NOMO-1 (cell line): ENCODE measurements around the gene KNSTRN.
A peak's percentile ranks its signal among the peaks of the same experiment; 100 is the strongest.

Source experiments
- DNase-seq, 2 experiments: peaks; one replicate each; lab custom pipeline; 2025; ENCODE audit not compliant: unreplicated experiment in 2 of 2; lab: John Stamatoyannopoulos, UW

Gene KNSTRN

DNA sequence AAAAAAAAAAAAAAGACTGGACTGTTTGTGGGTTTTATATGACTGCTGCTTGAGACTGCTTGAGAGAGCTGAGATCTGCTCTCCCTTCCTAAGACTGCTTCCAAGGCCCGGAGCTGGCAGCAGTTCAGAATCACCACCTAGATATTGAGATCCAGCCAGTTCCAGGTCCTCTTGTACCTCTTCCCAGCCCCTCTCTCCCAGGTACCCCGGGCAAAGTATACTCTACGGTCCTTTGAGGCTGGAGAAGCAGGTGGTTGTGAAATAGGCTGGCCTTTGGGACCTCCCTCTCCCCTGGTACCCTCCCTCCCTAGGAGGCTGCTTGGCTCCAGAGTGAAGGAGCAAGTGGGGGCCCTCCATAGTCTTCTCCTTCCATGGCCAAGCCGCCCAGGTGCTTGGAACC, 45.7 kb downstream of the KNSTRN start:
- no peak for DNase-seq

DNA sequence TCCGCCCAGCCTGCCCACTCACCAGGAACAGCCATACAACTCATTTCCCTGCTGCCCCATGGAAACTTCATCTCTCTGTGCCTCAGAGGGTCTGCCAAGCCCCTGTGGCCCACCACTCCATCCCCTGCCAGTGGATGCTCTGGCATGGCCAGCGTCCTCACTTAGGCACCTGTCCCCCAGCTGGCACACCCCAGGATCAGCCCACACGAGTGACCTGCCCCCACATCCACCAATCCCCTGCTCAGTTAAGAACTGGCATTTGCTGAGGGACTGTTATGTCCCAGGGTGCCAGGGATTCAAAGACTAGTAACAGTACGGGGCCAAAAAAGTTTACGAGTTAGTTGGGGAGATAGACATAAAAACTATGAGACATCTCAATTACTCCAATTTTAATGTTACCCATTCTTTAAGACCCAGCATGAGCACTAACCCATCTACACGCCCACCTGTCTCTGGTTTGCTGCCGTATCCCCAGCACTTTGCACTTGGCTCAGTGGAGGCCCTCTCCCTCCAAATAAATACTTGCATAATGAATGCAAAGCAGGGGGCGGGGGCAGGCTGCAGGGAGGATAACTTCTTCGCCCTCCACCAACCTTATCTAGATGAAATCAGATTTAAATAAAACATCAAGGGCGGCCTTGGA, 46.7 kb downstream of the KNSTRN start:
- no peak for DNase-seq

DNA sequence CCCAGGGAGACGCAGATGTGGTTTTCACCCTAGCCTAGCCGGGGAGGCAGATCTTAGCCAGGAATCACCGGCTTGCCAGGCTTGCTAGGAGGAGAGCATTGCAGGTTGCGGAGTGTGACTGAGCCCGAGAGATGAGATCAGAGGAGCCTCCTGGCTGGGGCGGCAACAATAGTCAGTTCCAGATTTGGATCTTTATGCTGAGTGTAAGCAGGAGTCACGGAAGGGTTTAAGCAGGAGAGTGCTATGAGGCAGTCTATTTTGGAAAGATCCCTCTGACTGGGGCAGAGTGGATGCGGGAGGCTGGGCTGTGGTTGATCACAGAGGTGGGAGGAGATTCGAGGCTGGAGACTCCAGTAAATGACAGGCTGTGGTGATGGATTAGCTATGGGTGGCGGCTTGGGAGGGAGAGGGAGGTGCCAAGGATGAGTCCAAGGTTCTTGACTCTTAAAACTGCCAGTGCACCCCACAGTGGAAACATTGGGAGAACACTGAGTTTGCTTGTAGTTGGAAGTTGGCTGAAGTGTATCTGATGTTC, 47.8 kb downstream of the KNSTRN start:
- no peak for DNase-seq

DNA sequence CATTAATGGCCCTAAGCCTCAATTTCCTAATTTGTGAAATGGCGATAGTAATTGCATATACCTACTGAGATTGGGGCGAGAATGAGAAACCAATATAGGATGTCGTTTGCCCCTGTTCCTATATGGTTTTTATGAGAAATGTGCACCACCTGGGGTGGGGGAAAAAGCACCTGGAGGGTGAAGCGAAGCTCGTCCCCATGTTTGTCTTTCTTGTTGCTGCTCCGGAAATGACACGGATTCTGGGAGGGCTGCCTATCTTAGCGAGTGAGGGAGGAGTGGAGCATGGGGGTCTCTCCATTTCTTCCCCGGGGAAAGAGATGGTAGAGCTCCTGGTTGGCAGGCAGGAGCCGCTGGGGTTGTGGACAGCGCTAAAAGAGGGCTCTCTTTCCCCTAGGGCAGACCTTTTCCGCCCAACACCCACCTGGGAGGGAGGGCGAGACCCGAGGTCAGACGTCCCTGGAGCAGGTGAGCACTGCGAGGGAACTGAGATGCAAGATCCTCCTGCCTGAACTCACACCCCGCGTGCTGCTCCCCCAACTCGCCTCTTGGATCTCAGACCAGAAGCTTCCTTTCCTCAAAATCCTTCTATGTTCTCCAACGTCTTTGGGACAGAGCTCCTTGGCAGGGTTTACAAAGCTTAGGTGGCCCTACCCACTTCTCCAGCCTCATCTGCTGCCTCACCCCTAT, 52.6 kb downstream of the KNSTRN start:
- DNase-seq: no peak

DNA sequence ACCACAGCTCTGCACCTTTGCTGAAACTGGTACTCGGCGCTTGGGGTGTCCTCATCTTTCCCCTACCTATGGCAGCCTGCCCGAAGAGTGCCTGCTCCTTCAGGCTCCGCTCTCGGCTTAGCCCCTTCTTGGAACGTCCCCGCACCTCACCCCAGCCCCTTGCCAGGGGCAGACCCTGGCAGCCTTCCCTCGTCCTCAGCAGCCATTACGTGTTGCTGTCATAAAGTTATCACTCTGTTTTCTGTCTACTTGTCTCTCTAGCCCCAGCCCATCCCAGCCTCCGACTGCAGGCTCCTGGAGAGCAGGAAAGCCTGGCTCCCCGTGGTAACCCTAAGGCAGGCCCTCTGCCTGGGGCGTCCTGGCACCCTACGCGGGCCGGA, 53.2 kb downstream of the KNSTRN start:
- no peak for DNase-seq

DNA sequence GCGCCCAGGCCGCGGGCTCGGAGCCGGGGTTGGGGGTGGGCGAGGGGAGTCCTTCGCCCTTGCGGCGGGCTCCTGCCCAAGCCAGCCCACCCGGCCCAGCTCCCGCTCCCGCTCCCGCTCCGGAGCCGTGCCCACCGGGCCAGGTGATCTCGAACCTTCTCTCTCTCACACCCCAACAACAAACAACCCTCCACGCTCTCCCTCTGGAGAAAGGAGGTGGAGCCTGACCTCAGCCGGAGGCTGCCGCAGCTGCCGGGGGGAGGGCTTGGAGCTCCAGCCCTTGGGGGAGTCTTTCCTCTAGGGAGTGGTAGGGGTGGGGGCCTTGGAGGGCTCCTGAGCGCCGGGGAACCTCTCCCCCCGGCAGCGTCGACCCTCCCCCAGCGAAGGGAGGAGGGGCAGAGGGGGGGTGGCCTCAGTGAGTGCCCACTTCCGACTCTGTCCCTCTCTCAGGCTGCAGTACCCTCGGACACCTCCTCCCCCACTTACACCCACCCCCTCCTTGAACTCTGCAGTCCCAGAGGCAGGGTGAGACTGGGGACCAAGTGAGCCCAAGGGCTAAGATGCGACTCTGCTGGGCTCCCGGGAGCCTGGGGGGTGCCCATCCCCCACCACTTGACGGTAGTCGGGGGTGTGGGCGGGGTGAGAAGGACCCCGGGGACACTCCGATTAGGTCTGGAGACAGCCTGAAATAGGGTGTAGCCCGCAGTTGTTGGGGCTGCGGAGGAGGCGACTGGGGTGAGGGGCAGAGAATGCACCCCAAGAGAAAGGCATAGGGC, 53.8 kb downstream of the KNSTRN start:
- no peak for DNase-seq

DNA sequence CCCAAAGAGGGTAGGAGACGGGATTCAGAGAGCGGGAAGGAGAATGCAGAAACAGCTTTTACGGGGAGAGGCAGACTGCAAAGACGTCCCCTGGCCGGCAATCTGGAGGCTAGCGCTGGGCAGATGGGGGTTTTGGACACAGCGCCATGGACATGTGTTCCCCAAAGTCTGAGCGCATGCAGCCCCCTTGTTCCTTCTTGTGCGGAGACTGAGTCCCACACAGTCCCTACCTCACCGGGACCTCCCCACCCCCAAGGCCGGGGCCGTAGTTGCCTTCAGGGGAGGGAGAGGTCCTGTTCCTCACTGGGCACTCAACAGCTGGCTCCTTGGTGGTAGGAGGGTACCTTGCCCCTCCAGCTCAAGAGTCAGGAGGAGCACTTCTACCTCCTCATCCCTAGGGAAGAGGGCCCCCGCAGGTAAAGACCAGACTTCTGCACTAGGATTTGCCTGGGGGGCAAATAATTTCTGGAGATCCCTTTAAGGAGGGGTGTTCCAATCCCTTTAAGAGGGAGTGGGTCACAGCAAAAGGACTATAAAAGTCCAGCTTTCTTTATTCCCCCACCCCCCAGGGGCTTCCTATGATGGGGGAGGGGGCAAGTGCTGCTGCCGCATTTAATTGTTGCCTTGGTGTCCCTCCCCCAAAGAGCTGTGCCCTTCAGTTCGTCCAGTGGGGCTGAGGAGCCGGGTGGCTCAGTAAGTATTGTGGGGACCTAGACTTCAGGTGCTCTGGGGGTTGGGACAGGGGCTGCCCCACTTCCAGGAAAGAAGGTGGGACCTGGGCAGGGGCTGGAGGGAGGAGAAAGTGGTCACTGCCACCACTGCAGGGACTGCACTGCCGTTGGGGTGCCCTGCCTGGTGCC, 54.6 kb downstream of the KNSTRN start:
- DNase-seq: no peak

DNA sequence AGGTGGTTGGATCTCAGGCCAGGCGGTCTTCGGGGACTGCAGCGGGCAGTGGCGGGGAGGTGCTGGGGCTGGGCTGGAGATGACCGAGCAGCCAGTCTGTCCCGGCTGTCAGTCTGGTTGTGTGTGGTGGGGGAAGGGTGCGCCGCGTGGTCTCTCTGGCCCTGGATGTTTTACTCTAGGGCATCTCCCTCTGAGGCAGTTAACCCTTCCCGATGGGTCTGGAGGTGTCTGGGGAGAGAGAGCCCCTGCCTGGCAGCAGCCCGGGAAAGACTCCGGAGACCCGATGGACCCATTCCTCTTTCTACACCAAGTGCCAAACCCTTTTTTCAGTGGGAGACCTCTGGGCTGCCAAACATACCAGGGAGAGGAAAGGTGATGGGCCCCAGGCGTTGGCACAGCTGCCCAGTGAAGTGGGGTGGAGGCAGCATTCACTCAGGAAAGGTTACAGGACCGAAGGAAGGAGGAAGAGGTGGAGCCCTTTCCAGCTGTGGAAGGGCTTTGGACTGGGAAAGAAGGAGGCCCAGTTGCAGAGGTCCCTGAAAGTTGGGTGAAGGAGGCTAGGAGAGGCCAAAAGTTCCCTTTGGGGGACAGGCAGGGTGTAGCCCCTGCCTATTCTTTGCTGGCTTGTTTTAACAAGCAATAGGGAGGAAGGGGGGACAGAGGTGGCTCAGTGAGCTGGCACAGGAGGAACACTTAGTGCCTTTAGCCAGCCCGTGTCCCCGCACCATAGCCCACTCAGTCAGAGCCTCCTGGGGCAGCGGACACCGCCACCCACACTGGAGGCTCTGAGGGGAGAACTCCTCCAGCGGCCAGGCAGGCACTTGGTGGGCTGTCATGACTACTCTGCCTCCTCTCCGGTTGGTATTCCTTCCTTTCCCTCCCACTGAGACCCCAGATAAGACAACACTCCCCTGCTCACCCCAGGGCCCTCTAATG, 55.5 kb downstream of the KNSTRN start:
- no peak for DNase-seq

DNA sequence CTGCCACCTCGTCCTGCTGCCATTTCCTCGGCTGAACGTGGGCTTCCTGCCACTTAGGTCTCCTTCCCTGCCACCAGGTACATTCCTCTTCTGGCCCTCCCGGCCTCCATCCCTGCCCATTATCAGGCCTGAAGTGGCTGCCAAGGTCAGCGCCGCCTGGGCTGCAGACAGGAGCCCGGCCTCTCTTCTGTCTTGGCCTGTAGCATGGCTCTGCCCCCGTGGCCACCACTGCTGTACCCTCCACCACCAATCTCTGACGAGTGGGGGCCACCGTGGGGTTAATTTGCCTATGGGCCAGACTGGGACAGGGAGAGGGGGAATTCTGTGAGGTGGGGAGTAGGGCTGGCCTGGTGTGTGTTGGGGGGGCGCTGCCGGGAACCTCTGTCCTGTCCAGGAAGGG, 56.2 kb downstream of the KNSTRN start:
- DNase-seq: no peak

DNA sequence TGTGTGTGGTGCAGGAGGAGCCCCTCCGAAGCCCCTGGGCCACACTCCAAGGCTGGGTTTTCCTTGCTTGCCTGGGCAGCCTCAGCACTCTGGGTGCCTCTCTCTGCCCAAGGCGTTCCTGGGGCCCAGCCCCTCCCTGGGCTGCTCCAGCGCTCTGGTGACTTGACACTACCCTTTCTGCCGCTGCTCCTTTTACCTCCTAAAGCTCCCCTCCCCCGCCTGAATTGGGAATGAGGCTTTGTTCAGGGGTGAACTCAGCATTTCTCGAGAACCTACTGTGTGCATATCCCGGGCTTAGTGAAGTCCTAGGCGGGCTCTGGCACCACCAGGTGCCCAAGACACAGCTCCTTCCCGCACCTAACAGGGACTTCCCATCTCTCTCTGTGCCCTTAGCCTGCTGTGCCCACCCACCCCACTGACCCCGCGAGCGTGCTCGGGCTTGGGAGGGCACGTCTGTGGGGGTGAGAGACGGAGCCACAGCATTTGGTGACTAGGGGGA, 57.0 kb downstream of the KNSTRN start:
- no peak for DNase-seq

DNA sequence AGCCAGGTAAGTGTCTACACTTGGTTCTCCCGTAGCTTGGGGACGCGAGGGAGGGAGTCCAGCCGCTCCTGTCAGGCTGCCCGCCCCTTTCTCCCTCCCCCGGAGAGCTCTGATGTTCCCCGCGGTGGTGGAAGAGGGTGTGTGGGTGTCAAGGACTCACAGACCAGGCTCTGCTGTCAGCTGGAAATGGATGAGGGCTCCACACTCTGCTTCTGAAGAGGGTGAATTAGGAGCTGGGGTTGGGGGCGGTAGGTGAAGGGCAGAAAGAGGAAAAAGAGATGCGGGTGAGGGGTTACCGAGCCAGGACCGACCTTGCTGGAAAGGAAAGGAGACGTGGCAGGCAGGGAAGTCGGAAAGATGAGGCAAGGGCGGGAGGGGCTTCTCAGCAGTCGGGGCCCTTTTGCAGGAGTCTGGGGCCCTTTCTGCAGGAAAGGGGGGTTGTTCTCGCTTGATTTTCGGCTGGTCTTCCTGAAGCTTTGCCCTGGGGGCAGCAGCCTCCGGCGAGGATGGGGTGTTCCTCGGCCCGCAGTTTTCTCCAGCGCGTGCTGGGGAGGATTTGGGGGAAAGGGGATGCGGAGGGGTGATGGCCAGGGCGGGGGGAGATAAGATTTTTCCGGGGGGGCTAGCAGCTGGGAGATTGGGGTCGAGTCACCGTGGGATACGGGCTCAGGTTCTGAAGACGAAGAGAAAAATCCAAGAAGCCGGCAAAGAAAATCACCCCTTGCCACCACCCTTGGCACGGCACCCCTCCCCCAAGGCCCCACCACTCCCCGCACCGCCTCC, 57.6 kb downstream of the KNSTRN start:
- no peak for DNase-seq

DNA sequence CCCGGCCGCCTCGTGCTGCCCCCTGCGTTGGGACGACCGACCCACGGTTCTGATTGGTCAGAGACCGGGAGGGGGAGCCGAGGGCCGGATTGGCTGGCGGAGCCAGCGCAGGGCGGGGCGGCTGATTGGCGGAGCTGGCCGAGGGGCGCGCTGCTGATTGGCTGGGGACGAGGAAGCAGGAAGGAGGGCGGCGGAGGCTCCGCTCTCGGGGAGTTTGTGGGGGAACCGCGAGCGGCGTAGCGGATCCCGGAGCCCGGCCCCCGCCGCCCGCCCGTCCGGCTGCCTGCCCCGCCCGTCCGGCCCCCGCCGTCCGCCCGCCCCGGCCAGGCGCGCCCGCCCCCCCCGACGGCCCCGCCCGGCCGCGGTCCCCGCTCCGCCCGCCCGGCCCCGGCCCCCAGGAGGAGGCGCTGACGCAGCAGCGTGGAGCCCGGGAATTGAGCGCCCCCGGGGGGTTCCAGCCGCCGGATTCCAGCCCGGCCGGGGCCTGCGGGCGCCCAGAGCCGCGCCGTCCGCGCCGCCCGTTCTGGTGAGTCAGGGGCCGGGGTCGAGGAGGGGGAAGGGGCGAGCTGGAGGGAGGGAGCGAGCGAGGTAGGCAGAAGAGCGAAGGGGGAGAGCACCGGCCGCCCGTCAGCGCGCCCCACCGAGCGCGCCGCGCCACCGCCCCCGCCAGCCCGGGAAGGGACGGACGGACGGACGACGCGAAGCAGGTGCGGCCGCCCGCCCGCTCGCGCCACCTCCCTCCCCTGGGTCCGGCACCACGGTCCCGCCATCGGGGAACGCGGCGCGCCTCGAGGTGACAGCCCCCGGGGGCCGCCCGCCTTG, 58.4 kb downstream of the KNSTRN start, which contains the start of gene BAHD1:
BAHD1 (plus strand) TSS at position 211 of the 822 bp plus-strand sequence. CDS start 17,512 bp downstream, outside the sequence.
- DNase-seq: peak; percentile 92 to 94

DNA sequence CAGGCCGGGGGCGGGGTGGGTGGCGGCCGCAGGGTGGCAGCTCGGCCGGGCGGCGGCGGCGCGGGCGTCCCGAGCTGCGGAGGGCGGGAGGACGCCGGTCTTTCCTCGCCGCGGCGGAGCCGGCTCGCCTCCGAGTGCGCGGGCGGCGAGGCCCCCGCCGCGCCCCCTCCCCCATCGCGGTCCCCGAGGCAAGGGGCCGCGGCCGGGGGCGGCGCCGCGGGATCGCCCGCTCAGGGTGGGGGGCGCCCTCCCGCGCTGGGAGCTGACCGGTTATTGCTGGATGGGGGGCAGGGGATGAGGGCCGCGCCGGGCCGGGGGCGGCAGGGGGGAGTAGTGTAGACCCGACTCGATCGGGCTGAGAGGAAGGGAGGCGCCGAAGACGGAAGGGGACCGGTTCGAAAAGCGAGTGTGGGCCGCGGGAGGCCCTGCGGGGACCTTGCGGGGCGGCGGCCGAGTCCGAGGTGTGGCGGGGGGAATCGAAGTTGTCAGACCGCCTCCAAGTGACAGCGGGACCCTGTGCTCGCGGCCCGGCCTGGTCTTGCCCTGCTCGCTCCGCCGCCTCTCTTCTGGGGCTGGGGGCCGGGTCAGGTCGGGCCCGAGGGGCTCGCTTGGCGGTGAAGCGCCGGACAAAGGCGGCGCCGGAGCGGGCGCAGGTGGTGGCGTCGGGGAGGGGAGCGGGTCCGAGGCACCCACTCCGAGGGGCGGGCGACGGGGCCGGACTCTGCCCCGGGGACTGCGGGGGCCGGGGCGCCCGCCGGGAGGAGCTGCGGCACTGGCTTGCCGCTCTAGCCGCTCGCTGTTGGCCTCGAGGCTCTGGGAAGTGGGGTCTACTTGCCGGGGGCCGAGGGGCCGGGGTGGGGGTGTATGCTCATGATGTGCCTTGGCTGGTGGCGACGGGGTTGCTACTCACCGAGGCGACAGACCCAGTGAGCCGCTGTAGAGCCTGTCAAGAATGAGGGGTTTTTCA, 59.3 kb downstream of the KNSTRN start:
- DNase-seq: no peak

DNA sequence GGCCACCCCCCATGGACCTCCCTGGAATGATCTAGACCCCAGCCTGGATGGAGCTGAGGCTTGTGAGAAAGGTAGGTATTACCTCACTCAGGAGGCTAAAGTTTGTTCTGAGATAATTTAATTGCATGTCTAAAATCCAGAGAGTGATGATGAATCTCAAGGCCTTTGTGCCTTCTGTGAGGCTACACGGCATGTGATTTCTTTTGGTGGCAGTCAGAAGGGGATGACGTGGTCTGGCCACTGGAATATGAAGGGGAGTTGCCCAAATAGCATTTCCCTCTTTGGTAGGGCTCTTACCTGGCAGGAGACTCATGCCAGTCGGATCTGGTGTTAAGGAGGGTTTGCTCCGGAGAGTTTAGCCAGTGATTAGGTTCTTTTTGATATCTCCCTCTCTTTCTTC, 60.7 kb downstream of the KNSTRN start:
- DNase-seq: no peak

DNA sequence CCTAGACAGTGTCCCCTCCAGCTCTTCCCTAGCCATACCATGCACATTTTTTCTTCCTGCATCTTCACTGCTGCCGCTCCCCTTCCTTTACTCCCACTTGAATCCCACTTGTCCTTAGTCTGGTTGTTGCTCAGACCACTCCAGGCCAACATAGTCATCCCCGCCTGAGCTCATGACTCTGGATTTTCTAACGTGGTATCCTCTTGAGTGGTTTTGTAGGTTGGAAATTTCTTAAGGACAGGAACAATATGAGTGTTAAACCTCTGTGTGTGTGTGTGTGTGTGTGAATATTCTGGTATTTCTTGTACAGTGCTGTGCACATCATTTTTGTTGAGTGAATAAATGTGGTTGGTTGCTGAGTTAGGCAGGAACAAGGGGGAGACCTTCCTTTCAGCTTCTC, 61.3 kb downstream of the KNSTRN start:
- DNase-seq: no peak
